ENCODE data around the gene TNS1.

DNA sequence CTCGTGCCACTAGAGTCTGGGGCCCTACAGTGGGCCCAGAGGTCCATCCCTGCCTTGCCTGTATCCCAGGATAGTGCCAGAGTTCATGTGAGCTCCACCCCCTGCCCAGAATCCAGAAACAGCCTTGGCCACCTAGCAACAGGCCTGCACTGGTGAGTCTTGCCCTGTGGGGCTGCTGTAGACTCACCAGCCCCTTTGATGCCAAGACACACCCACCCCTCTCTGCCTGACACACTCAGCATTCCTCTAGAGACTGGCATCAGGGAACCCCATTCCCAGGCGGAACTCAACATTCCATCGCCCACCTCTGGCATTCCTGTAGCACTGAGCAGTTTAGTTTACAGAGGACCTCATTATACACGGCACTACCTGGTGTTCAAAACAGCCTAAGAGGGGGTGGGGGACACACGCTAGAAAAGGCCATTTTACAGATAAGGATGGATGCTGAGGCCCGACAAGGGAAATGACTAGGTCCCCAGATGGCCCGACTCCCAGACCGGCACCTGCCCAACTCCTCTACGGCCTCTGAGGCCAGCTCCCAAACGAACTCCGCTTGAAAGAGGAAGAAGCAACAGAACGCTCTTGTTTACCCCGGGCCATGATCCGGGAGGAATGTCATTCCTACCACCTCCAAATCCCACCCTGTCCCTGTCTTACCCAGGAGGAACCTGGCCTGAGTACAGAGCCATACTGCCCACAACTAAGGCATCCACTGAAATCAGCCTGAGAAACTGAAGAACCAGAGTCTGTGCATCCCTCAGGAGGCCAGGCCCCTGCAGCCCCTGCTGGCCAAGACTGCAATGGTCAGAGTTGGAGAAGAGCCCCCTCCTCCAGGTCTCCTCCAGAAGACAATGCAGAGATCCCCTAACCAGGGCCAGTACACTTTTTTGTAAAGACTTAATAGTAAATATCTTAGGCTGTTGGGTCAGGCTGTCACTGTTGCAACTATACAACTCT is 180.2 kb downstream of the TNS1 start:
- TF ChIP-seq, protein P1, sequence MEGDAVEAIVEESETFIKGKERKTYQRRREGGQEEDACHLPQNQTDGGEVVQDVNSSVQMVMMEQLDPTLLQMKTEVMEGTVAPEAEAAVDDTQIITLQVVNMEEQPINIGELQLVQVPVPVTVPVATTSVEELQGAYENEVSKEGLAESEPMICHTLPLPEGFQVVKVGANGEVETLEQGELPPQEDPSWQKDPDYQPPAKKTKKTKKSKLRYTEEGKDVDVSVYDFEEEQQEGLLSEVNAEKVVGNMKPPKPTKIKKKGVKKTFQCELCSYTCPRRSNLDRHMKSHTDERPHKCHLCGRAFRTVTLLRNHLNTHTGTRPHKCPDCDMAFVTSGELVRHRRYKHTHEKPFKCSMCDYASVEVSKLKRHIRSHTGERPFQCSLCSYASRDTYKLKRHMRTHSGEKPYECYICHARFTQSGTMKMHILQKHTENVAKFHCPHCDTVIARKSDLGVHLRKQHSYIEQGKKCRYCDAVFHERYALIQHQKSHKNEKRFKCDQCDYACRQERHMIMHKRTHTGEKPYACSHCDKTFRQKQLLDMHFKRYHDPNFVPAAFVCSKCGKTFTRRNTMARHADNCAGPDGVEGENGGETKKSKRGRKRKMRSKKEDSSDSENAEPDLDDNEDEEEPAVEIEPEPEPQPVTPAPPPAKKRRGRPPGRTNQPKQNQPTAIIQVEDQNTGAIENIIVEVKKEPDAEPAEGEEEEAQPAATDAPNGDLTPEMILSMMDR (IDR thresholded peaks at IDR 0.05), result no peak
- TF ChIP-seq GABPB1 (CRISPR knock-in tag; IDR thresholded peaks at IDR 0.05) (no peak), CBFB (CRISPR knock-in tag; IDR thresholded peaks at IDR 0.05; ENCODE audit: low read depth) (no peak), RELA (CRISPR knock-in tag; IDR thresholded peaks at IDR 0.05; ENCODE audit: borderline replicate concordance) (no peak), TP53 (CRISPR knock-in tag; IDR thresholded peaks at IDR 0.05) (no peak), ZNF263 (CRISPR knock-in tag; IDR thresholded peaks at IDR 0.05; ENCODE audit: low read depth) (no peak), JUN (CRISPR knock-in tag; IDR thresholded peaks at IDR 0.05) (no peak), ZBTB21 (CRISPR knock-in tag; IDR thresholded peaks at IDR 0.05; ENCODE audit: borderline replicate concordance) (no peak), RORB (CRISPR knock-in tag; IDR thresholded peaks at IDR 0.05) (no peak)
- TF ChIP-seq, protein P2, sequence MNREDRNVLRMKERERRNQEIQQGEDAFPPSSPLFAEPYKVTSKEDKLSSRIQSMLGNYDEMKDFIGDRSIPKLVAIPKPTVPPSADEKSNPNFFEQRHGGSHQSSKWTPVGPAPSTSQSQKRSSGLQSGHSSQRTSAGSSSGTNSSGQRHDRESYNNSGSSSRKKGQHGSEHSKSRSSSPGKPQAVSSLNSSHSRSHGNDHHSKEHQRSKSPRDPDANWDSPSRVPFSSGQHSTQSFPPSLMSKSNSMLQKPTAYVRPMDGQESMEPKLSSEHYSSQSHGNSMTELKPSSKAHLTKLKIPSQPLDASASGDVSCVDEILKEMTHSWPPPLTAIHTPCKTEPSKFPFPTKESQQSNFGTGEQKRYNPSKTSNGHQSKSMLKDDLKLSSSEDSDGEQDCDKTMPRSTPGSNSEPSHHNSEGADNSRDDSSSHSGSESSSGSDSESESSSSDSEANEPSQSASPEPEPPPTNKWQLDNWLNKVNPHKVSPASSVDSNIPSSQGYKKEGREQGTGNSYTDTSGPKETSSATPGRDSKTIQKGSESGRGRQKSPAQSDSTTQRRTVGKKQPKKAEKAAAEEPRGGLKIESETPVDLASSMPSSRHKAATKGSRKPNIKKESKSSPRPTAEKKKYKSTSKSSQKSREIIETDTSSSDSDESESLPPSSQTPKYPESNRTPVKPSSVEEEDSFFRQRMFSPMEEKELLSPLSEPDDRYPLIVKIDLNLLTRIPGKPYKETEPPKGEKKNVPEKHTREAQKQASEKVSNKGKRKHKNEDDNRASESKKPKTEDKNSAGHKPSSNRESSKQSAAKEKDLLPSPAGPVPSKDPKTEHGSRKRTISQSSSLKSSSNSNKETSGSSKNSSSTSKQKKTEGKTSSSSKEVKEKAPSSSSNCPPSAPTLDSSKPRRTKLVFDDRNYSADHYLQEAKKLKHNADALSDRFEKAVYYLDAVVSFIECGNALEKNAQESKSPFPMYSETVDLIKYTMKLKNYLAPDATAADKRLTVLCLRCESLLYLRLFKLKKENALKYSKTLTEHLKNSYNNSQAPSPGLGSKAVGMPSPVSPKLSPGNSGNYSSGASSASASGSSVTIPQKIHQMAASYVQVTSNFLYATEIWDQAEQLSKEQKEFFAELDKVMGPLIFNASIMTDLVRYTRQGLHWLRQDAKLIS (CRISPR knock-in tag; IDR thresholded peaks at IDR 0.05; ENCODE audit: borderline replicate concordance), result no peak
- TF ChIP-seq, protein P3, sequence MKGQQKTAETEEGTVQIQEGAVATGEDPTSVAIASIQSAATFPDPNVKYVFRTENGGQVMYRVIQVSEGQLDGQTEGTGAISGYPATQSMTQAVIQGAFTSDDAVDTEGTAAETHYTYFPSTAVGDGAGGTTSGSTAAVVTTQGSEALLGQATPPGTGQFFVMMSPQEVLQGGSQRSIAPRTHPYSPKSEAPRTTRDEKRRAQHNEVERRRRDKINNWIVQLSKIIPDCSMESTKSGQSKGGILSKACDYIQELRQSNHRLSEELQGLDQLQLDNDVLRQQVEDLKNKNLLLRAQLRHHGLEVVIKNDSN (CRISPR knock-in tag; IDR thresholded peaks at IDR 0.05), result no peak
- TF ChIP-seq, protein P4, sequence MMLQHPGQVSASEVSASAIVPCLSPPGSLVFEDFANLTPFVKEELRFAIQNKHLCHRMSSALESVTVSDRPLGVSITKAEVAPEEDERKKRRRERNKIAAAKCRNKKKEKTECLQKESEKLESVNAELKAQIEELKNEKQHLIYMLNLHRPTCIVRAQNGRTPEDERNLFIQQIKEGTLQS (CRISPR knock-in tag; conservative IDR thresholded peaks at IDR 0.05), result no peak

Data from WTC11 (cell line).